NCI-H146 treated with DMSO at 0.1 percent for 48 hours (cell line): ENCODE data around the gene IZUMO2.
"Not testable (repeated sequence)": the region's sequence is repeated elsewhere in the genome, so short reads cannot be mapped to it uniquely, and the experiment has no call there.

ENCODE experiments used
- DNase-seq: peaks from one replicate; lab custom pipeline; 2025; ENCODE audit not compliant: unreplicated experiment; lab: John Stamatoyannopoulos, UW

The IZUMO2 gene

DNA sequence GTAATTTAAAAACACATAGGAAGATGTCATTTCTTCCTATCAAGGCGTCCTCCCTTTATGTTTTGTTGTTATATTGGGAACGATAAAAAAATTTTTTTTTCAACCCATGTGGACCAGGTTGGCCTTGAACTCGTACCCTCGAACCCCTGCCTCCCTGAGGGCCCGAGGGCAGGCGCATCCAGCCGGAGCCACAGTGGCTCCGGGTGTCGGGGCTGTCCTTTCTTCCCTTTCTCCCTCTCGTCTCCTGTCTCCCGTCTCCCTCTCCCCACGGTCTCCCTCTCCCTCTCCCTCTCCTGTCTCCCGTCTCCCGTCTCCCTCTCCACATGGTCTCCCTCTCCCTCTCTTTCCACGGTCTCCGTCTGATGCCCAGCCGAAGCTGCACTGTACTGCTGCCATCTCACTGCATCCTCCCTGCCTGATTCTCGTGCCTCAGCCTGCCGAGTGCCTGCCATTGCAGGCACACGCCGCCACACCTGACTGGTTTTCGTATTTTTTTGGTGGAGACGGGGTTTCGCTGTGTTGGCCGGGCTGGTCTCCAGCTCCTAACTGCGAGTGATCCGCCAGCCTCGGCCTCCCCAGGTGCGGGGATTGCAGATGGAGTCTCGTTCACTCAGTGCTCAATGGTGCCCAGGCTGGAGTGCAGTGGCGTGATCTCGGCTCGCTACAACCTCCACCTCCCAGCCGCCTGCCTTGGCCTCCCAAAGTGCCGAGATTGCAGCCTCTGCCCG lies 22.8 kb downstream of the IZUMO2 start:
- not testable (repeated sequence) for DNase-seq

GRCh38 chr19:50136603-50137365 lies 26.3 kb downstream of the IZUMO2 start:
- DNase-seq, result not testable (repeated sequence)

DNA sequence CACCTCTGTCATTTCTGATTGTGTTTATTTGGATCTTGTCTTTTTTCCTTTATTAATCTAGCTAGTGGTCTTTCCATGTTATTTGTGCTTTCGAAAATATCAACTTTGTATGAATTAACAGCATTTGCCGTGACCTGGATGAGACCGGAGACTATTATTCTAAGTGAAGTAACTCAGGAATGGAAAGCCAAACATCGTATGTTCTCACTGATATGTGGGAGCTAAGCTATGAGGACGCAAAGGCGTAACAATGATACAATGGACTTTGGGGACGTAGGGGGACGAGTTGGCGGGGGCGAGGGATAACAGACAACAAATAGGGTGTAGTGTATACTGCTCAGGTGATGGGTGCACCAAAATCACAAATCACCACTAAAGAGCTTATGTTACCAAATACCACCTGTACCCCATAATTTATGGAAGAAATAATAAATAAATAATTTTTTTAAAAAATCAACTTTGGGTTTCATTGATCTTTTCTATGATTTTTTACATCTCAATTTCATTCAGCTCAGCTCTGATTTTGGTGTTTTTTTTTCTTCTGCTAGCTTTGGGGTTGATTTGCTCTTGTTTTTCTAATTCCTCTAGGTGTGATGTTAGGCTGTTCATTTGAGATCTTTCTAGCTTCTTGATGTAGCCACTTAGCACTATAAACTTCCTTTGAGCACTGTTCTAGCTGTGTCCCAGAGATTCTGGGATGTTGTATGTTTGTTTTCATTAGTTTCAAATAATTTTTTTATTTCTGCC lies 27.1 kb downstream of the IZUMO2 start:
- not testable (repeated sequence) for DNase-seq

DNA sequence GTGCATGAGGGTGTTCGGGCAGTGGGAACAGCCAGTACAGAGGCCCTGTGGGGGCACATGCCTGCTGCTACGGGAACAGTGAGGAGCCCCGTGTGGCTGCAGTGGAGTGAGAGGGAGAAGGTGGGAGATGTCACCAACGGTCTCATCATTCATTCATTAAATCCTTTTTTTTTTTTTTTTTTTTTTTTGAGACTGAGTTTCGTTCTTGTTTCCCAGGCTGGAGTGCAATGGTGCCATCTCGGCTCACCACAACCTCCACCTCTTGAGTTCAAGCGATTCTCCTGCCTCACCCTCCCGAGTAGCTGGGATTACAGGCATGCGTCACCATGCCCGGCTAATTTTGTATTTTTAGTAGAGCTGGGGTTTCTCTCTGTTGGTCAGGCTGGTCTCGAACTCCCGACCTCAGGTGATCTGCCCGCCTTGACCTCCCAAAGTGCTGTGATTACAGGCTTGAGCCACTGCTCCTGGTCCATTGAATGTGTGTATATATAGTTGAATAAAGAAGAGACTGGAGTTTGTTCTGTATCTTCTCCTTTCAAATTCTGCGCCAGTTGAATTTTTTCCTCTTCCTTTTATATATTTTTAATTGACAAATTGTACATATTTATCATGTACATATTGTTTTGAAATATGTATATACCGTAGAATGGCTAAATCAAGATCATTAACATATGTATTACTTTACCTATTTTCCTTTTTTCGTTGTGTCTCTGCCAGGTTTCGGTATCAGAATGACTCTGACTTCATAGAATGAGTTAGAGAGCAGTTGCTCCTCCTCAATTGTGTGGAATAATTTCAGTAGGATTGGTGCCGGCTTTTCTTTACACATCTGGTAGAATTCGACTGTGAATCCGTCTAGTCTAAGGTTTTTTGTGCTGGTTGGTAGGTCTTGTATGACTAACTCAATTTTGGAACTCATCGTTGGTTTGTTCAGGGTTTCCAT lies 28.0 kb downstream of the IZUMO2 start:
- not testable (repeated sequence) for DNase-seq

DNA sequence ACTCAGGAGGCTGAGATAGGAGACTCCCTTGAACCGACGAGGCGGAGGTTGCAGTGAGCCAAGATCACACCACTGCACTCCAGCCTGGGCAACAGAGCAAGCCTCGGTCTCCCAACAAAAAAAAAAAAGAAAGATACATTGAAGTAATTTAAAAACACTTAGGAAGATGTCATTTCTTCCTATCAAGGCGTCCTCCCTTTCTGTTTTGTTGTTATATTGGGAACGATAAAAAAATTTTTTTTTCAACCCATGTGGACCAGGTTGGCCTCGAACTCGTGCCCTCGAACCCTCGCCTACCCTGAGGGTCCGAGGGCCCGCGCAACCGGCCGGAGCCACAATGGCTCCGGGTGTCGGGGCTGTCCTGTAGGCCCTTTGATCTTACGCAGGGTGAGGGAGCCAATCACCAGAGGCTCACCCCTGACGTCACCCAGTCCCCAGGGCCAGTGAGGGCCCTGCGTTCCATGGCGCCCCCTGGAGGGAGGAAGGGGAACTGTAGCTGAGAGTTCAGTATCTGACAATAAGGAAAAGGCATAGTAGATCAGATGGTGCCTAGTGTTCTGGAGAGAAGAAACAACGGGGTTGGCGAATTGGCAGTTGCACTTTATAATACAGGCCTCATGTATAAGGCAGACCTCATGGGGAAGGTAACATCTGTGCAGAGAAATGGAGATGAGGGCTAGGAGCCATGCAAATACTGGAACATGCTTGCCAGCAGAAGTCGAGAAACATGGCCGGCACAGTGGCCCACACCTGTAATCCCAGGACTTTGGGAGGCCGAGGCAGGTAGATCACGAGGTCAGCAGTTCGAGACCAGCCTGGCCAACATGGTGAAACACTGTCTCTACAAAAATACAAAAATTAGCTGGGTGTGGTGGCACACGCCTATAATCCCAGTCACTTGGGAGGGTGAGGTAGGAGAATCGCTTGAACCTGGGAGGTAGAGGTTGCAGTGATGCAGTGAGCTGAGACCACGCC lies 29.3 kb downstream of the IZUMO2 start:
- DNase-seq, result not testable (repeated sequence)

DNA sequence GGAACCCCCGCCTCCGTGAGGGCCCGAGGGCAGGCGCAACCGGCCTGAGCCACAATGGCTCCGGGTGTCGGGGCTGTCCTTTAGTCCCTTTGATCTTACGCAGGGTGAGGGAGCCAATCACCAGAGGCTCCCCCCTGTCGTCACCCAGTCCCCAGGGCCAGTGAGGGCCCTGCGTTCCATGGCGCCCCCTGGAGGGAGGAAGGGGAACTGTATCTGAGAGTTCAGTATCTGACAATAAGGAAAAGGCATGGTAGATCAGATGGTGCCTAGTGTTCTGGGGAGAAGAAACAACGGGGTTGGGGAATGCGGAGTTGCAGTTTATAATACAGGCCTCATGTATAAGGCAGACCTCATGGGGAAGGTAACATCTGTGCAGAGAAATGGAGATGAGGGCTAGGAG lies 59.1 kb downstream of the IZUMO2 start:
- DNase-seq, result not testable (repeated sequence)

DNA sequence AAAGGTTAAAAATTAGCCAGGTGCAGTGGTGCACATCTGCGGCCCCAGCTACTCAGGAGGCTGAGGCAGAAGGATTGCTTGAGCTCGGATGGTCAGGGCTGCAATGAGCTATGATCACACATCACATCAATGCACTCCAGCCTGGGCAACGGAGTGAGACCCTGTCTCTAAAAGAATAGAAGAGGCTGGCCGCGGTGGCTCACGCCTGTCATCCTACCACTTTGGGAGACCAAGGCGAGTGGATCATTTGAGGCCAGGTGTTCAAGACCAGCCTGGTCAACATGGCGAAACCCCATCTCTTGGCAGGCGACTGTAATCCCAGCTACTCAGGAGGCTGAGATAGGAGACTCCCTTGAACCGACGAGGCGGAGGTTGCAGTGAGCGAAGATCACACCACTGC lies 59.7 kb downstream of the IZUMO2 start:
- not testable (repeated sequence) for DNase-seq
